ENCODE data around the gene SLC22A24. TPM values are rescaled to one million over a fixed set of nuclear protein-coding genes. Genes with fewer than 3 reads are reported as not detected.

Gene SLC22A24
- total RNA-seq, 1 experiment from 2014 or later, result not detected

- Histone ChIP-seq H3K14ac (ENCODE audit: insufficient read depth, low read length) (peak overlapping the region; percentile 73; the same call in 1 of the 2 replicates), H3K23me2 (ENCODE audit: insufficient read length, low read depth, low read length, poor library complexity, severe bottlenecking) (no peaks in the 10 kb centered on the region), H3K79me1 (ENCODE audit: insufficient read depth, low read depth, low read length, poor library complexity, severe bottlenecking) (no peaks in the 10 kb centered on the region), H2BK12ac (ENCODE audit: insufficient read length, low read depth, low read length) (no peak overlapping the region), H2BK120ac (ENCODE audit: low read depth, low read length, poor library complexity, severe bottlenecking) (no peak overlapping the region), H3K18ac (ENCODE audit: insufficient read length, low read depth, low read length) (no peak overlapping the region), H3K4me1 (ENCODE audit: insufficient read depth, low read length) (peaks cover 21% of the 10 kb centered on the region), H2BK15ac (ENCODE audit: low read depth, low read length) (no peak overlapping the region; the same call in 1 of the 2 replicates), H4K8ac (replicated peaks; ENCODE audit: insufficient read length, low read depth, low read length) (peak overlapping the region; percentile 79), H3K27me3 (ENCODE audit: insufficient read depth, low read length) (no peaks in the 10 kb centered on the region), H3K27ac (ENCODE audit: insufficient read length, low read depth, low read length) (peak overlapping the region; percentile 65), H3K4me2 (ENCODE audit: insufficient read depth, insufficient read length, low read length) (peak overlapping the region; percentile 4), H2BK5ac (ENCODE audit: insufficient read length, low read length) (peak overlapping the region; percentile 74), H4K91ac (ENCODE audit: insufficient read length, low read depth, low read length) (no peak overlapping the region), H2AK5ac (ENCODE audit: insufficient read length, low read length) (no peak overlapping the region), H4K5ac (ENCODE audit: insufficient read length, low read depth, low read length) (peak overlapping the region; percentile 31), H3K23ac (ENCODE audit: insufficient read length, low read depth, low read length) (no peak overlapping the region), H2BK20ac (ENCODE audit: low read depth, low read length, poor library complexity, severe bottlenecking) (no peak overlapping the region), H4K20me1 (ENCODE audit: control insufficient read depth, insufficient read depth, insufficient read length) (no peaks in the 10 kb centered on the region), H3K4ac (ENCODE audit: low read depth, low read length) (no peak overlapping the region), H3K56ac (ENCODE audit: insufficient read length, low read depth, low read length) (no peak overlapping the region), H3K9ac (ENCODE audit: extremely low read depth, insufficient read length, low read length) (no peak overlapping the region), H2AFZ (ENCODE audit: low read length) (peak overlapping the region; percentile 48), H3K79me2 (ENCODE audit: insufficient read depth, low read length) (no peaks in the 10 kb centered on the region), H3T11ph (ENCODE audit: low read length) (no peak overlapping the region), H3K9me3 (ENCODE audit: control insufficient read depth, low read depth, low read length) (no peaks in the 10 kb centered on the region)
- H3K27ac Mint-ChIP-seq, result peak overlapping the region; percentile 18 to 25 (median 18); a peak in 4 of 7 replicates
- WGBS (ENCODE audit: extremely low coverage, insufficient read length, low lambda C conversion rate), result no CpG with 5 or more reads among the region's 1 CpG
- H3K4me1 Mint-ChIP-seq, result peaks cover 19 to 30% of the 10 kb centered on the region in 2 experiments
- no peak overlapping the region for H3K4me3 Mint-ChIP-seq
- TF ChIP-seq CTCF (conservative IDR thresholded peaks at IDR 0.05), result no peak
- DNase-seq, result no peak
- no peaks in the 10 kb centered on the region for H3K36me3 Mint-ChIP-seq (ENCODE audit: insufficient read depth in 1 of 3, low read depth in 3 of 3)
- H3K9me3 Mint-ChIP-seq, result peaks cover 0 to 2% of the 10 kb centered on the region in 2 experiments; a peak in 3 of 5 replicates
- H3K27me3 Mint-ChIP-seq (ENCODE audit: low read depth), result no peaks in the 10 kb centered on the region
Measured at GRCh38 chr11:63179432-63180041, 35.5 kb upstream of the SLC22A24 start.

Data from H9 (cell line).